ENCODE data around the gene FCGR3A. TPM values are rescaled to one million over a fixed set of nuclear protein-coding genes. Genes with fewer than 3 reads are reported as not detected.

Gene FCGR3A
- total RNA-seq, 4 donors from 2014 or later = 2.2 to 16.2 (median 6.7) TPM

DNA sequence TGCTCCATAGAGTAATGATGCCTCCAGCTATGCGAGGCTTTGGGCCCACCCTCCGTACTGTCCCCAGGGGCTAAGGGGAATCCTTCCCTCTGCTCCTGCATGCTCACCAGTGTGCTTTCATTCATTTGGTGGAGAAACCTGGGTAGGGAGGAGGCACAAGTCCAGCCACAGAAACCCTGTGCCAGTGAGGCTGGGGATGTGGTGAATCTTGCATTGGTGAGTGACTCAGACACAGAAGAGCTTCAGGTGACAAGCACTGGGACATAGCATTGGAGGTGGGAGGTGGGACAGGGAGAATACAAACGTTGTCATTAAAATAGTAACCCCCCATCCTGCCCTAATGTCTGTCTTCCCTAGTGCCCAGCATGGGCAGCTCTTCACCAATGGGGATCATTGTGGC, 39.1 kb downstream of the FCGR3A start:
- intact Hi-C loops (cut with DNase I; ENCODE audit: low total_unique reads) = no loop called here
- no peak overlapping the region for H3K27ac ChIP-seq

DNA sequence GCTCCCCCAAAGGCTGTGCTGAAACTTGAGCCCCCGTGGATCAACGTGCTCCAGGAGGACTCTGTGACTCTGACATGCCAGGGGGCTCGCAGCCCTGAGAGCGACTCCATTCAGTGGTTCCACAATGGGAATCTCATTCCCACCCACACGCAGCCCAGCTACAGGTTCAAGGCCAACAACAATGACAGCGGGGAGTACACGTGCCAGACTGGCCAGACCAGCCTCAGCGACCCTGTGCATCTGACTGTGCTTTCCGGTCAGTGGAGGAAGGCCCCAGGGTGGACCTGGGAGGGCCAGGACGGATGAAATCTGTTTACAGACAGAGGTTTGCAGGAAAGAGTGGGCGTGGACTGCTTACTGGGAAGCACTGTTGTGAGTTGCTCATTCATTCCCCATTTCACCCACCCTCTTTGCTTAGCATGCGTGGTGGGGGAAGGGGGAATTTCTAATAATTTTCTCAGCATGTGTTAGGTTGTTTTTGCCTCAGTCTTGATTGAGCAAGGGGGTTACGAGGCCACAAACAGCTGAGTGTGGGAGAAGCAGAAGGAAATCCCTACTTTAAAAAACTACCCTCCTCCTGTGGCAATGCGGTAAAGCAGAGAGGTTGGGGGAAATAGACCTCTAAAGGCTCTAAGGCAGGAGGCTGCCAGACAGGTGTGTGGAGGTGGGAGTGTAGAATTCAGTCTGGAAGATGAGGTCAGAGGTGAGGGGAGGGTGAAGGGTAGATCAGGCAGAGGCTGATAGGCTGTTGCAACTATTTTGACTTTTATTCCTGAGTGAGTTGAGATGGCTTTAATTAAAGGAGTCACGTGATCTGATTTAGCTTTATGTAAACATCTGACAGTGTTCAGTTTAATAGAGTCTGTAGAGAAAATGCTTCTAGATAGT, 43.0 kb downstream of the FCGR3A start:
- DNase-seq = no peak
- Histone ChIP-seq H3K4me3 (no peak overlapping the region), H3K4me1 (no peaks in the 10 kb centered on the region), H3K9me3 (no peaks in the 10 kb centered on the region), H3K36me3 (no peaks in the 10 kb centered on the region), H3K27me3 (no peaks in the 10 kb centered on the region), H3K27ac (no peak overlapping the region)
- TF ChIP-seq POLR2A (IDR thresholded peaks at IDR 0.05) = no peak
- TF ChIP-seq, protein P1, sequence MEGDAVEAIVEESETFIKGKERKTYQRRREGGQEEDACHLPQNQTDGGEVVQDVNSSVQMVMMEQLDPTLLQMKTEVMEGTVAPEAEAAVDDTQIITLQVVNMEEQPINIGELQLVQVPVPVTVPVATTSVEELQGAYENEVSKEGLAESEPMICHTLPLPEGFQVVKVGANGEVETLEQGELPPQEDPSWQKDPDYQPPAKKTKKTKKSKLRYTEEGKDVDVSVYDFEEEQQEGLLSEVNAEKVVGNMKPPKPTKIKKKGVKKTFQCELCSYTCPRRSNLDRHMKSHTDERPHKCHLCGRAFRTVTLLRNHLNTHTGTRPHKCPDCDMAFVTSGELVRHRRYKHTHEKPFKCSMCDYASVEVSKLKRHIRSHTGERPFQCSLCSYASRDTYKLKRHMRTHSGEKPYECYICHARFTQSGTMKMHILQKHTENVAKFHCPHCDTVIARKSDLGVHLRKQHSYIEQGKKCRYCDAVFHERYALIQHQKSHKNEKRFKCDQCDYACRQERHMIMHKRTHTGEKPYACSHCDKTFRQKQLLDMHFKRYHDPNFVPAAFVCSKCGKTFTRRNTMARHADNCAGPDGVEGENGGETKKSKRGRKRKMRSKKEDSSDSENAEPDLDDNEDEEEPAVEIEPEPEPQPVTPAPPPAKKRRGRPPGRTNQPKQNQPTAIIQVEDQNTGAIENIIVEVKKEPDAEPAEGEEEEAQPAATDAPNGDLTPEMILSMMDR (IDR thresholded peaks at IDR 0.05) = no peak
- intact Hi-C loops (cut with DNase I; ENCODE audit: low total_unique reads) = no loop called here

More for the DNA sequence above, 39.1 kb downstream of the FCGR3A start:
- TF ChIP-seq, protein P1 (IDR thresholded peaks at IDR 0.05) = no peak
- TF ChIP-seq POLR2A (IDR thresholded peaks at IDR 0.05) = no peak
- no peak for DNase-seq
- no peaks in the 10 kb centered on the region for H3K9me3 ChIP-seq
- no peaks in the 10 kb centered on the region for H3K36me3 ChIP-seq
- H3K4me1 ChIP-seq = no peaks in the 10 kb centered on the region
- no peak overlapping the region for H3K4me3 ChIP-seq
- no peaks in the 10 kb centered on the region for H3K27me3 ChIP-seq

DNA sequence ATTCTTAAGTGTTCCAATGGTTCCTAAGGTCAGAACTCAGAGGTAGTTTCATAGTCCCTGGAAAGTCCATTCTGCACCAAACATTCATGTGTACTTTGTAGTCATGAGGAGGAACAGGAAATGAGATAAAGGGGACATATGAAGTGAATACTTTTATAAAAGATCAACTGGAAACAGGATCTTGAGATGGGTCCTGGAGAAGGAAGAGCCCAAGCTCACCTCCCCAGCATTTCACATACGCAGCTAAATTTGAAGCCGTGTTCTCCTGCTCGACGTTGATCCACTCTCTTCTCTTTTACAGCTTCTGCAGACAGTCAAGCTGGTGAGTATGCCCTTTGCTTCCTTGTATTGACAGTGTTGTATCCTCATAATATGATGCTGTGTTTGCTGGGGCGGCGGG, 43.9 kb downstream of the FCGR3A start:
- Histone ChIP-seq H3K36me3 (no peaks in the 10 kb centered on the region), H3K27ac (no peak overlapping the region), H3K27me3 (no peaks in the 10 kb centered on the region), H3K9me3 (no peaks in the 10 kb centered on the region), H3K4me3 (no peak overlapping the region), H3K4me1 (no peaks in the 10 kb centered on the region)
- no peak for TF ChIP-seq POLR2A (IDR thresholded peaks at IDR 0.05)
- TF ChIP-seq, protein P1 (IDR thresholded peaks at IDR 0.05) = no peak
- DNase-seq = no peak
- intact Hi-C loops (cut with DNase I; ENCODE audit: low total_unique reads) = no loop called here

DNA sequence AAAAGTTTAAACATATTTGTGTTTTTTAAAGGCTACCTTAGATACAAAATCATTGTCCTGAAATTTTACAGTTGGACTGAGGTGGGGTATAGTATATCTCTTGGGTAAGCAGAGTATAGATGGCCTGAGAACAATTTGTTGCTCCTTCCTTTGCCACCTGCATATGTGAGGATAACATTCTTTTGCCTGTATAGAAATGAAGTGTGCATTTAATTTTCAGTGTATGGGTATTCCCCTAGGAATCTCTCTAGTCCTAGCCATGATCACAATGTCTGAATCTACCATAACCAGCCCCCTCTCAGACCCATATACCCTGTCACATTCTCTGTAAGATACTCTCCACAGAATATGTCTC, 46.2 kb downstream of the FCGR3A start:
- Histone ChIP-seq H3K4me3 (no peak overlapping the region), H3K9me3 (no peaks in the 10 kb centered on the region), H3K27ac (no peak overlapping the region), H3K36me3 (no peaks in the 10 kb centered on the region), H3K4me1 (no peaks in the 10 kb centered on the region), H3K27me3 (no peaks in the 10 kb centered on the region)
- no peak for DNase-seq
- TF ChIP-seq, protein P1 (IDR thresholded peaks at IDR 0.05) = no peak
- TF ChIP-seq POLR2A (IDR thresholded peaks at IDR 0.05) = no peak
- intact Hi-C loops (cut with DNase I; ENCODE audit: low total_unique reads) = no loop called here

DNA sequence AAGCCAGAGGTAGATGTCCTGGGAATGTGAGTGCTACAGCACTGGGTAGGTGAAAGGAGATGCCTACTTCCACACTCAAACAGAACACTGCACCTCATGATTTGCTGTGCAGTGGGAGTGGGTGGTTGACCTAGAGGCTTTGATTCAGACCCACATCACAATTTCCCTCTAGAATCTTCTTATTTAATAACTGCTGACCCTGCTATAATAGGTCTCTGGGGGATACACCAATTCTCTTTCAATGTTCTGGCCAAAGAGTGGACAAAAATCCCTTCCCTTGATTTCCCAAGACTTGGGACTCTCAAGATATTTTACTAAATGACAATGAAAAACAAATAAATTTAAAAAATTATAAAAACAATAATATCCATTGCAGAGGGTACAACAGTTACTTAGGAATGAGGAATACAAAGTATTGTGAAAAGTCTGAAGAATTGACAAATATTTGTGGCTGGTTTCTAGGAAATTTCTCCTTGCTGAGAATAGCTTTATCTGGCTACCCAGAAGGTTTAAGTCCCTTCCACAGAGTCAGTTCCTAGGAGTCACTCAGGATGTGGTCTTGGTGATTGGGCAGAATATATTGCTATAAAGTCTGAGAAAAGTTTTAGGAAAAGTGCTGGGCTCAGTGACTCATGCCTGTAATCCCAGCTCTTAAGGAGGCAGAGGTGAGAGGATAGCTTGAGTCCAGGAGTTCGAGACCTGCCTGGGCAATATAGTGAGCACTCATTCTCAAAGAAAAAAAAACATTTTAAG, 46.8 kb downstream of the FCGR3A start:
- intact Hi-C loops (cut with DNase I; ENCODE audit: low total_unique reads) = no loop called here

More for the DNA sequence above, 46.8 kb downstream of the FCGR3A start:
- TF ChIP-seq, protein P1 (IDR thresholded peaks at IDR 0.05) = no peak
- TF ChIP-seq POLR2A (IDR thresholded peaks at IDR 0.05) = no peak
- Histone ChIP-seq H3K36me3 (no peaks in the 10 kb centered on the region), H3K27ac (no peak overlapping the region), H3K9me3 (no peaks in the 10 kb centered on the region), H3K27me3 (no peaks in the 10 kb centered on the region), H3K4me3 (no peak overlapping the region), H3K4me1 (no peaks in the 10 kb centered on the region)
- no peak for DNase-seq
